Activated CD4-positive, alpha-beta T cell treated with anti-CD3 and anti-CD28 coated beads, Interleukin-2, amount 10 ng/mL, durations not matched to agents 24 days and 14 days (primary cell): ENCODE results near the gene AJAP1. TPM values are rescaled to one million over a fixed set of nuclear protein-coding genes. Genes with fewer than 3 reads are reported as not detected.

Experiments used
- DNase-seq: peaks from one replicate; pipeline ENCODE4 v3.0.0; 2022
- H3K27ac Mint-ChIP-seq: one replicate; pipeline ENCODE4 v1.8.0; 2022; ENCODE audit warnings: mild to moderate bottlenecking, mixed read lengths
- H3K27me3 Mint-ChIP-seq: one replicate; pipeline ENCODE4 v1.8.0; 2022; ENCODE audit warnings: mixed read lengths
- H3K36me3 Mint-ChIP-seq: one replicate; pipeline ENCODE4 v1.8.0; 2022; ENCODE audit warnings: low read depth, mild to moderate bottlenecking, mixed read lengths
- H3K4me1 Mint-ChIP-seq: one replicate; pipeline ENCODE4 v1.8.0; 2021; ENCODE audit warnings: mixed read lengths
- H3K4me3 Mint-ChIP-seq: one replicate; pipeline ENCODE4 v1.8.0; 2022; ENCODE audit warnings: mild to moderate bottlenecking, moderate library complexity, mixed read lengths
- H3K9me3 Mint-ChIP-seq: one replicate; pipeline ENCODE4 v1.8.0; 2021; ENCODE audit warnings: mixed read lengths
- intact Hi-C: fragments of 100-400 bp; cut with micrococcal nuclease; formaldehyde crosslinking; loops from one replicate; pipeline ENCODE4 v1.15.1; 2023
- total RNA-seq: library from RNA; stranded (reverse); gene quantifications from 2 replicates; pipeline ENCODE4 v1.2.3, GENCODE V29; 2022

Gene AJAP1
- total RNA-seq, 1 donor from 2014 or later, result not detected

GRCh38 chr1:4724695-4725250, 70.4 kb downstream of the AJAP1 start:
- intact Hi-C loops, result no loop called here
- Mint-ChIP-seq H3K27ac (no peak overlapping the region), H3K9me3 (no peaks in the 10 kb centered on the region), H3K4me1 (no peaks in the 10 kb centered on the region), H3K36me3 (no peaks in the 10 kb centered on the region), H3K4me3 (no peak overlapping the region), H3K27me3 (no peaks in the 10 kb centered on the region)
- no peak for DNase-seq

GRCh38 chr1:4725416-4725815, 71.0 kb downstream of the AJAP1 start:
- no peaks in the 10 kb centered on the region for H3K4me1 Mint-ChIP-seq
- no peak overlapping the region for H3K27ac Mint-ChIP-seq
- H3K4me3 Mint-ChIP-seq, result no peak overlapping the region
- H3K9me3 Mint-ChIP-seq, result no peaks in the 10 kb centered on the region
- intact Hi-C loops, result no loop called here
- H3K36me3 Mint-ChIP-seq, result no peaks in the 10 kb centered on the region
- no peaks in the 10 kb centered on the region for H3K27me3 Mint-ChIP-seq
- DNase-seq, result no peak

DNA sequence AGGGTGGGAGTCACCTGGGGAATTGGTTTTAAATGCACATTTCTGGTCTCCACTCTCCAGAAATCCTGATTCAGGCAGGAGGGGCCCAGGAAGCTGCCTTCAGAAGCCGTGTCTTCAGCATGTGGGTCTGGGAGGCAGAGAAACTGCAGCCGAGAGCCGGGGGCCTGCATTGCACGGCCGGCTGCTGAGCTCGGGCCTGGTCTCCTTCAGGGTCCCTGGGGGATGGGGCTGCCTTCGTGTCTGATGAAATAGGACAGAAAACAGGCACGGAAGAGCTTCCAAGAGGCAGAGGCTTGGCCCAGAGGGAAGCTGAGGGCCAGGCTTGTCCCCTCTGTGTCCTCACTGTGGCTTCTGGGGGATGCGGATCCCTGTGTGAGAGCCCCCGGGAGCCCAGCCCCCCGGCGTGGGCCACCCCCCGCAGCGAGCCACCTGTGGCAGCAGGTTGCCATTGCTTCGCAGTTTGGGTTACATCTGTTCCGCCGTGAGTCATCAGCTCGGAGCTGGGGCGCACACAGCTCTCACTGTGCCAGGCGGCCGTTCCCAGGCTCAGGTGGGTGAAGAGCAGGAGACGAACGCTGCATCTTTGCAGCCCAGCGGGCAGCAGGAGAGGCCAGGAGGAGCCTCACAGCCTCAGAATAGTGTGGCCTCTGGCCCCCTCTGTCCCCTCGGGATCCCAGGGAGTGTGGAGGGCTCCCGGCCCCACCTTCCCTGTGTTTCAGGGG, 72.4 kb downstream of the AJAP1 start:
- H3K4me1 Mint-ChIP-seq, result no peaks in the 10 kb centered on the region
- H3K27ac Mint-ChIP-seq, result no peak overlapping the region
- no peak for DNase-seq
- no peaks in the 10 kb centered on the region for H3K9me3 Mint-ChIP-seq
- intact Hi-C loops, result no loop called here
- no peak overlapping the region for H3K4me3 Mint-ChIP-seq
- H3K36me3 Mint-ChIP-seq, result no peaks in the 10 kb centered on the region
- H3K27me3 Mint-ChIP-seq, result no peaks in the 10 kb centered on the region

DNA sequence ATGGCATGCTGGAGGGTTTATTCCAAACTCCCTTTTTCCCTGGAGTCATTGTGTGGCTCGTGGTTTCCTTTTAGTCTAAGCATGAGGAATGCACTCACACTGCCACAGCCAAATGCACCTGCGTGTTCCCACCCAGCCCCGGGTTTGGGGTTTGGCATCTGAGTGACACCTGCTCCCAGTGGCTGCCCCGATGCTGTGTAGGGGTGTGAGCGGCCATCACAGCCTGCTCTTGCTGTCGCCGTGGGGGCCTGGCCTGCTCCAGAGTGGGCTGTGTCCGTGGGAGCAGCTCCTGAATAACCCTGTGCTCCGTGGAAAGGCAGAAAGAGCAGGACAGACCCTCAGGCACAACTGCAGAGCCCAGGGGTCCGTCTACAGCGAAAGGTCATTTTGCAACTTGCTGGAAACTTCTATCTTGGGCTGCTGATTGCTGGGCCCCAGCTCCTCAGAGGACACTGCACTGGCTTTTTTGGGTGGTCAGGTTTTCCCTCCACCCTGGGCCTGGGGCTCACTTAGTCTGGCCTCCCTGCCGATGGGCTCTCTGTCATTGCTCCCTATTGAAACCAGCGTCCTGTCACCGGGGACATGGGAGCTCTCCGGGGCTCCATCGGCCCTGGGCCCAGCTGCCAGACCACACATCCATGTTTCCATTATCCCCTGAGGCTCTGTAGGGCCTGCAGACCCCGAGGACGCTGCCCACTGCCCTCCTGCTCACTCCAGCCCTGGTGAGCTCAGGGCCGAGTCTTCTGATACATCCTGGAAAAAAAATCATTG, 74.1 kb downstream of the AJAP1 start:
- intact Hi-C loops, result no loop called here
- Mint-ChIP-seq H3K9me3 (no peaks in the 10 kb centered on the region), H3K4me1 (no peaks in the 10 kb centered on the region), H3K27ac (no peak overlapping the region), H3K36me3 (no peaks in the 10 kb centered on the region), H3K27me3 (no peaks in the 10 kb centered on the region), H3K4me3 (no peak overlapping the region)
- DNase-seq, result no peak

- no peak for DNase-seq
- Mint-ChIP-seq H3K9me3 (no peaks in the 10 kb centered on the region), H3K4me1 (no peaks in the 10 kb centered on the region), H3K36me3 (no peaks in the 10 kb centered on the region), H3K27me3 (no peaks in the 10 kb centered on the region), H3K4me3 (no peak overlapping the region), H3K27ac (no peak overlapping the region)
- intact Hi-C loops, result no loop called here
Measured at GRCh38 chr1:4729090-4729471, 74.7 kb downstream of the AJAP1 start.

- Mint-ChIP-seq H3K9me3 (no peaks in the 10 kb centered on the region), H3K27me3 (no peaks in the 10 kb centered on the region), H3K27ac (no peak overlapping the region), H3K4me1 (no peaks in the 10 kb centered on the region), H3K4me3 (no peak overlapping the region), H3K36me3 (no peaks in the 10 kb centered on the region)
- DNase-seq, result no peak
- intact Hi-C loops, result no loop called here
Measured at GRCh38 chr1:4730078-4730477, 75.7 kb downstream of the AJAP1 start.

DNA sequence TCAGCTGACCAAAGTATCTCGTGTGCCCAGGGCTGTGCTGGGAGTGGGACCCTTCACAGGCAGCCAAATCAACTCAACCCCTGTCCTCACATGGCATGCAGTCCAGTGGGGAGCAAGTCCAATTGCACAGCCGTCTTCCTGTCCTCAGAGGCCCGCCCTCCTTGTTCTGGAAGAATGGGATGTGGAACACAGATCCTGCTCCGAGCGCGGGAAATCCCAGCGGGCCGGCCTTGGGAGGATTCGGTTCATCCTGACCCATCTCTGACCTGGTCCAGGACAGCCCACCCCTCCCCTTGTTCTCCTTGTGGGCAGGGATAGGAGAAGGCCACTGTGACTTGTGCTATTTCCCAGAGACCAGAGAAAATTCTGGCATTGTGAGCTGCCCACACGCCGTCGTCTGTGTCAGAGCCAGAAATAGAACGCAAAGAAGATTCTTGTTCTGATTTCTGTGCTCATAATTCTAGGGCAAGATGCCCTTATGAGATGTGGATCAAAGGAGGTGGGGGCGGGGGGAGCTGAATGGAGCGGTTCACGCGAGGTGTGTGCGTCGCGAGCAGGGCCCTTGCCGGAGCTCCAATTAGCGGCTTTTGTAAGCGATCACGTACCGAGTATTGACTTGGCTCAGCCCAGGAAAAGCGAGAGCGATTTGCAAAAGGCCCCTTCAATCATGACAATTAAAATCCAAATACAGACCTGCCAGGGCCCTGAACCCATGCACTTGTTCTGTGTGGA, 79.2 kb downstream of the AJAP1 start:
- intact Hi-C loops, result no loop called here
- no peak for DNase-seq
- Mint-ChIP-seq H3K9me3 (no peaks in the 10 kb centered on the region), H3K27ac (no peak overlapping the region), H3K27me3 (no peaks in the 10 kb centered on the region), H3K4me3 (no peak overlapping the region), H3K36me3 (no peaks in the 10 kb centered on the region), H3K4me1 (no peaks in the 10 kb centered on the region)

DNA sequence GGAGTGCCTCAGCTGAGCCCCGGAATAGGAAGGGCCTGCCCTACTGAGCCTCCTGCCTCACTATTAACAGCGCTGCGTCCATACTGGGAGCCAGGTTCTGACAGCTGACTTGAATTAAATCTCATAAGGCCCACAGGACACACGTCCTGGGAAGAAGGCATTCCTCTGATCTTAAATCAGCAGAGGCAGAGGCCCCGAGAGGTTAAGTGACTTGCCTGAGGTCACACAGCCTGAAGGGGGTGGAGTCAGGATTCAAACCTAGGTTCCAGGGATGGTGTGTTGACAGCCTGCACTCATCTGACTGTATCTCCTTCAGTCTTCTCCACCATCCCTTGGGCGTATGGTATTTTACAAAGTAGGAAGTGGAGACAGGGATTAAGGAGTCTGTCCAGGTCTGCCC, 79.8 kb downstream of the AJAP1 start:
- intact Hi-C loops, result no loop called here

DNA sequence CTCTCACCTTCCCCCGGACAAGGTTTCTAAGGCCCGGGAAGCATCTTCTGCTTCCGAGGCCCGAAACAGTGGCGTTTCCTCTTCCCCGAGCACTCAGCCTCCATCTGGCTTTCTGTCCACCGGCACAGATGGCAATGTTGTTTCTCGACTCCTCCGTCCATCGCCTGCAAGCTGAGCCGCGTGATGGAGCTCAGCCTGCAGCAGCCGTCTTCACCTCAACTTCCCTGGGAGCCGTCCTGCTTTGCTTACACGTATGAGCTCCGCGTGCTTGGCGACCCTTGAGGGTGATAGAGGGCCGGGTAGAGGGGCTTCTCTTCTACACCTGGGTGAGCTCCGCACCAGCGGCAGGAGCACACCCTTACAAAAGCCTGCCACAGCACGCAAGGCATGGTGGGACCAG, 80.4 kb downstream of the AJAP1 start:
- no peak for DNase-seq
- Mint-ChIP-seq H3K4me3 (no peak overlapping the region), H3K4me1 (no peaks in the 10 kb centered on the region), H3K27me3 (no peaks in the 10 kb centered on the region), H3K27ac (no peak overlapping the region), H3K36me3 (no peaks in the 10 kb centered on the region), H3K9me3 (no peaks in the 10 kb centered on the region)
- intact Hi-C loops, result no loop called here

More for the DNA sequence above, 79.8 kb downstream of the AJAP1 start:
- Mint-ChIP-seq H3K27me3 (no peaks in the 10 kb centered on the region), H3K4me3 (no peak overlapping the region), H3K9me3 (no peaks in the 10 kb centered on the region), H3K36me3 (no peaks in the 10 kb centered on the region), H3K4me1 (no peaks in the 10 kb centered on the region), H3K27ac (no peak overlapping the region)
- no peak for DNase-seq

GRCh38 chr1:4736254-4736653, 81.8 kb downstream of the AJAP1 start:
- no peaks in the 10 kb centered on the region for H3K27me3 Mint-ChIP-seq
- no peak overlapping the region for H3K4me3 Mint-ChIP-seq
- no peak for DNase-seq
- no peaks in the 10 kb centered on the region for H3K36me3 Mint-ChIP-seq
- no peaks in the 10 kb centered on the region for H3K9me3 Mint-ChIP-seq
- H3K27ac Mint-ChIP-seq, result no peak overlapping the region
- no peaks in the 10 kb centered on the region for H3K4me1 Mint-ChIP-seq
- intact Hi-C loops, result no loop called here

DNA sequence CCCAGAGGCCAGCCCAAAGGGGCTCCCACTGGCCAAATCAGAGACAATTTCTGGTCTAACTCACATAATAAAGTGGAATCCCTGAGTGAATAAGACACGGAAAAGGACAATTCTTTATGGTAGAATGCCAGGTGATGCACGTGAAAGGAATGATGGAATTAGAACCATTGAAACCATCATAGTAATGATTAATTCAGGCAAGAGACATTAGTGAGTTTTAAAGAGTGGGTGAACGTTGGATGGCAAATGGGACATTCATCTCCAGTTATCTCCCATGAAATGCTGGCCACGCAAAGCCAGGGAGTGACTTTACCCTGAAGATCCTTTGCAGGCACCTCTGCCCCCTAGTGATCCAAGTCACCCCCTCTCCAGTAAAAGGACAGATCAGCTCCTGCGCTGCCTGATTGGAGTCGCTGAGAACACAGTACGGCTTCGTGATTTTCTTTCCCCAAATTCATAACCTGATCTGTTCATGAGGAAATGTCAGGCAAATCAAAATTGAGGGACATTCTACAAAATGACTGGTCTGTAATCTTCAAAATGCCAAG, 87.5 kb downstream of the AJAP1 start:
- H3K9me3 Mint-ChIP-seq, result no peaks in the 10 kb centered on the region
- no peaks in the 10 kb centered on the region for H3K4me1 Mint-ChIP-seq
- no peaks in the 10 kb centered on the region for H3K27me3 Mint-ChIP-seq
- intact Hi-C loops, result no loop called here
- no peak for DNase-seq
- H3K36me3 Mint-ChIP-seq, result no peaks in the 10 kb centered on the region
- no peak overlapping the region for H3K4me3 Mint-ChIP-seq
- H3K27ac Mint-ChIP-seq, result no peak overlapping the region

DNA sequence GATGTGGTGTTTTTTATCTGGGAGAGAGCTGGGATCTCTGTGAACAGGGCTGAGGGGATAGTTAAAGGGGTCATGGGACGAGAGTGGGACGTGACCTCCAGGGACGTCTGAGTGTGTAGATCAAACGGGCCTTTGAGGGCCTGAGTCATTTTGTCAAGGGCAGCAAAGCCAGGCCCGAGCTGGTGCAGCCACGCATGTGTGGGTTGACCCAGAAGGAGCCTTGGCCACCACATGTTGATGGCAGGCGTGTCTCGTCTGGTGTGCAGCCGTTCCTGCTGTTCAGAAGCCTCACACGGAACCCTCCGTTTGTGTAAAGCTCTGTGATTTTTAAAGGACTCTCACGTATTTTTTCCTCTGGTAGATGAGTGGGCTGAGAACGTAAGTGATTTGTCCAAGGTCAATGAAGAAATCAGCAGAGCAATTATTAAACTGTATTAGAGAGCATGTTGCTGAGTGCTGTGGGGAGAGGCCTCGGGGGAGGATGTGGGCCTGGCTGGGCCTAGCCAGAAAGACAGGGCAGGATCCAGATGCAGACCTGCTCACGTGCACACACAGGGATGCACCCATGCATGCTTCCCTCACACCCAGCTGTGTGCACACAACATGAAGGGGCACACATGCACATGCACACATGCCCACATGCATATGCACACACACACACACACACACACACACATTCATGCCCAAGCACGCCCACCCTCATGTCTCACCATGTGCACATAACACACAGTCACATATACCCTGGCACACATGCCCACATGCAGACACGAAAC, 89.8 kb downstream of the AJAP1 start:
- intact Hi-C loops, result no loop called here

GRCh38 chr1:4745560-4745959, 91.2 kb downstream of the AJAP1 start:
- Mint-ChIP-seq H3K36me3 (no peaks in the 10 kb centered on the region), H3K4me3 (no peak overlapping the region), H3K4me1 (no peaks in the 10 kb centered on the region), H3K27me3 (no peaks in the 10 kb centered on the region), H3K9me3 (no peaks in the 10 kb centered on the region), H3K27ac (no peak overlapping the region)
- intact Hi-C loops, result no loop called here
- DNase-seq, result no peak

More for the DNA sequence above, 89.8 kb downstream of the AJAP1 start:
- Mint-ChIP-seq H3K36me3 (no peaks in the 10 kb centered on the region), H3K4me3 (no peak overlapping the region), H3K4me1 (no peaks in the 10 kb centered on the region), H3K27ac (no peak overlapping the region), H3K9me3 (no peaks in the 10 kb centered on the region), H3K27me3 (no peaks in the 10 kb centered on the region)
- no peak for DNase-seq
